ENCODE measurements around the gene HTR3C.
A peak's percentile ranks its signal among the peaks of the same experiment; 100 is the strongest.

Gene HTR3C

GRCh38 chr3:184075901-184076300, 23.1 kb downstream of the HTR3C start:
- no peaks in the 10 kb centered on the region for H3K27me3 ChIP-seq (ENCODE audit: insufficient read depth, insufficient read length)
- no peak overlapping the region for H3K9ac ChIP-seq (ENCODE audit: insufficient read length, low read depth)
- no peaks in the 10 kb centered on the region for H3K4me1 ChIP-seq (ENCODE audit: insufficient read depth, insufficient read length)
- DNase-seq (ENCODE audit: low read depth, low spot score) = no peak
- no peaks in the 10 kb centered on the region for H3K36me3 ChIP-seq (ENCODE audit: insufficient read depth, insufficient read length, low read length)
- no peak overlapping the region for H3K4me3 ChIP-seq (ENCODE audit: insufficient read length, low read depth)
- peaks cover 9% of the 10 kb centered on the region for H3K9me3 ChIP-seq (ENCODE audit: insufficient read depth, low read length)
- TF ChIP-seq SUZ12 (IDR thresholded peaks at IDR 0.05; ENCODE audit: extremely low read depth, insufficient read depth, insufficient read length) = no peak
- no peak for TF ChIP-seq ZNF274 (IDR thresholded peaks at IDR 0.05; ENCODE audit: low read depth, low read length)
- TF ChIP-seq YY1 (IDR thresholded peaks at IDR 0.05; ENCODE audit: insufficient read depth, insufficient read length) = no peak

GRCh38 chr3:184077881-184078280, 25.0 kb downstream of the HTR3C start:
- Histone ChIP-seq H3K9ac (ENCODE audit: insufficient read length, low read depth) (no peak overlapping the region), H3K27me3 (ENCODE audit: insufficient read depth, insufficient read length) (no peaks in the 10 kb centered on the region), H3K36me3 (ENCODE audit: insufficient read depth, insufficient read length, low read length) (no peaks in the 10 kb centered on the region), H3K4me1 (ENCODE audit: insufficient read depth, insufficient read length) (no peaks in the 10 kb centered on the region), H3K4me3 (ENCODE audit: insufficient read length, low read depth) (no peak overlapping the region), H3K9me3 (ENCODE audit: insufficient read depth, low read length) (no peaks in the 10 kb centered on the region)
- no peak for TF ChIP-seq ZNF274 (IDR thresholded peaks at IDR 0.05; ENCODE audit: low read depth, low read length)
- TF ChIP-seq YY1 (IDR thresholded peaks at IDR 0.05; ENCODE audit: insufficient read depth, insufficient read length) = no peak
- TF ChIP-seq SUZ12 (IDR thresholded peaks at IDR 0.05; ENCODE audit: extremely low read depth, insufficient read depth, insufficient read length) = no peak
- DNase-seq (ENCODE audit: low read depth, low spot score) = peak; percentile 22

GRCh38 chr3:184078851-184079250, 26.0 kb downstream of the HTR3C start:
- H3K9me3 ChIP-seq (ENCODE audit: insufficient read depth, low read length) = no peaks in the 10 kb centered on the region
- H3K27me3 ChIP-seq (ENCODE audit: insufficient read depth, insufficient read length) = no peaks in the 10 kb centered on the region
- H3K9ac ChIP-seq (ENCODE audit: insufficient read length, low read depth) = no peak overlapping the region
- DNase-seq (ENCODE audit: low read depth, low spot score) = no peak
- H3K4me3 ChIP-seq (ENCODE audit: insufficient read length, low read depth) = no peak overlapping the region
- H3K4me1 ChIP-seq (ENCODE audit: insufficient read depth, insufficient read length) = no peaks in the 10 kb centered on the region
- no peaks in the 10 kb centered on the region for H3K36me3 ChIP-seq (ENCODE audit: insufficient read depth, insufficient read length, low read length)
- no peak for TF ChIP-seq YY1 (IDR thresholded peaks at IDR 0.05; ENCODE audit: insufficient read depth, insufficient read length)
- no peak for TF ChIP-seq ZNF274 (IDR thresholded peaks at IDR 0.05; ENCODE audit: low read depth, low read length)
- TF ChIP-seq SUZ12 (IDR thresholded peaks at IDR 0.05; ENCODE audit: extremely low read depth, insufficient read depth, insufficient read length) = no peak

- no peak for TF ChIP-seq YY1 (IDR thresholded peaks at IDR 0.05; ENCODE audit: insufficient read depth, insufficient read length)
- TF ChIP-seq SUZ12 (IDR thresholded peaks at IDR 0.05; ENCODE audit: extremely low read depth, insufficient read depth, insufficient read length) = no peak
- TF ChIP-seq ZNF274 (IDR thresholded peaks at IDR 0.05; ENCODE audit: low read depth, low read length) = no peak
- no peak overlapping the region for H3K4me3 ChIP-seq (ENCODE audit: insufficient read length, low read depth)
- no peak for DNase-seq (ENCODE audit: low read depth, low spot score)
- H3K9ac ChIP-seq (ENCODE audit: insufficient read length, low read depth) = no peak overlapping the region
- no peaks in the 10 kb centered on the region for H3K4me1 ChIP-seq (ENCODE audit: insufficient read depth, insufficient read length)
- H3K36me3 ChIP-seq (ENCODE audit: insufficient read depth, insufficient read length, low read length) = no peaks in the 10 kb centered on the region
- H3K9me3 ChIP-seq (ENCODE audit: insufficient read depth, low read length) = peaks cover 17% of the 10 kb centered on the region
- no peaks in the 10 kb centered on the region for H3K27me3 ChIP-seq (ENCODE audit: insufficient read depth, insufficient read length)
These were observed 28.4 kb downstream of the HTR3C start for GRCh38 chr3:184081116-184081830.

GRCh38 chr3:184082034-184082433, 29.2 kb downstream of the HTR3C start:
- DNase-seq (ENCODE audit: low read depth, low spot score) = no peak
- Histone ChIP-seq H3K9me3 (ENCODE audit: insufficient read depth, low read length) (peaks cover 17% of the 10 kb centered on the region), H3K4me3 (ENCODE audit: insufficient read length, low read depth) (no peak overlapping the region), H3K4me1 (ENCODE audit: insufficient read depth, insufficient read length) (no peaks in the 10 kb centered on the region), H3K27me3 (ENCODE audit: insufficient read depth, insufficient read length) (no peaks in the 10 kb centered on the region), H3K36me3 (ENCODE audit: insufficient read depth, insufficient read length, low read length) (no peaks in the 10 kb centered on the region), H3K9ac (ENCODE audit: insufficient read length, low read depth) (no peak overlapping the region)
- TF ChIP-seq ZNF274 (IDR thresholded peaks at IDR 0.05; ENCODE audit: low read depth, low read length) (no peak), YY1 (IDR thresholded peaks at IDR 0.05; ENCODE audit: insufficient read depth, insufficient read length) (no peak), SUZ12 (IDR thresholded peaks at IDR 0.05; ENCODE audit: extremely low read depth, insufficient read depth, insufficient read length) (no peak)

- DNase-seq (ENCODE audit: low read depth, low spot score) = no peak
- no peaks in the 10 kb centered on the region for H3K27me3 ChIP-seq (ENCODE audit: insufficient read depth, insufficient read length)
- no peak overlapping the region for H3K9ac ChIP-seq (ENCODE audit: insufficient read length, low read depth)
- H3K4me3 ChIP-seq (ENCODE audit: insufficient read length, low read depth) = no peak overlapping the region
- no peaks in the 10 kb centered on the region for H3K4me1 ChIP-seq (ENCODE audit: insufficient read depth, insufficient read length)
- no peaks in the 10 kb centered on the region for H3K36me3 ChIP-seq (ENCODE audit: insufficient read depth, insufficient read length, low read length)
- no peak for TF ChIP-seq ZNF274 (IDR thresholded peaks at IDR 0.05; ENCODE audit: low read depth, low read length)
- TF ChIP-seq SUZ12 (IDR thresholded peaks at IDR 0.05; ENCODE audit: extremely low read depth, insufficient read depth, insufficient read length) = no peak
- no peak for TF ChIP-seq YY1 (IDR thresholded peaks at IDR 0.05; ENCODE audit: insufficient read depth, insufficient read length)
- peaks cover 17% of the 10 kb centered on the region for H3K9me3 ChIP-seq (ENCODE audit: insufficient read depth, low read length)
These were observed 29.6 kb downstream of the HTR3C start for GRCh38 chr3:184082465-184082864.

- H3K9me3 ChIP-seq (ENCODE audit: insufficient read depth, low read length) = peaks cover 17% of the 10 kb centered on the region
- no peak for DNase-seq (ENCODE audit: low read depth, low spot score)
- no peak overlapping the region for H3K4me3 ChIP-seq (ENCODE audit: insufficient read length, low read depth)
- TF ChIP-seq SUZ12 (IDR thresholded peaks at IDR 0.05; ENCODE audit: extremely low read depth, insufficient read depth, insufficient read length) (no peak), ZNF274 (IDR thresholded peaks at IDR 0.05; ENCODE audit: low read depth, low read length) (no peak), YY1 (IDR thresholded peaks at IDR 0.05; ENCODE audit: insufficient read depth, insufficient read length) (no peak)
- no peaks in the 10 kb centered on the region for H3K27me3 ChIP-seq (ENCODE audit: insufficient read depth, insufficient read length)
- H3K4me1 ChIP-seq (ENCODE audit: insufficient read depth, insufficient read length) = no peaks in the 10 kb centered on the region
- no peaks in the 10 kb centered on the region for H3K36me3 ChIP-seq (ENCODE audit: insufficient read depth, insufficient read length, low read length)
- H3K9ac ChIP-seq (ENCODE audit: insufficient read length, low read depth) = no peak overlapping the region
These were observed 32.6 kb downstream of the HTR3C start for GRCh38 chr3:184085389-184085852.

All from NT2/D1 (cell line).